Immature natural killer cell (primary cell): ENCODE results near the gene CBX1. TPM values are rescaled to one million over a fixed set of nuclear protein-coding genes. Genes with fewer than 3 reads are reported as not detected.

Experiments
- DNase-seq, 3 donors: peaks; one replicate each; pipeline ENCODE4 v3.0.0; 2022; ENCODE audit warnings: mixed read lengths in 1 of 3
- H3K27ac Mint-ChIP-seq, 6 donors: one replicate each; pipeline ENCODE4 v1.8.0; 2020; ENCODE audit warnings: mixed read lengths in 6 of 6, mild to moderate bottlenecking in 5 of 6, inconsistent platforms in 4 of 6, moderate library complexity in 3 of 6
- H3K27me3 Mint-ChIP-seq, 3 donors: one replicate each; pipeline ENCODE4 v1.8.0; 2020 to 2021; ENCODE audit warnings: low read depth in 3 of 3, mild to moderate bottlenecking in 3 of 3, mixed read lengths in 3 of 3, moderate library complexity in 3 of 3, inconsistent platforms in 1 of 3
- H3K36me3 Mint-ChIP-seq, 3 donors: one replicate each; pipeline ENCODE4 v1.8.0; 2020; ENCODE audit warnings: mixed read lengths in 3 of 3, inconsistent platforms in 2 of 3, mild to moderate bottlenecking in 2 of 3
- H3K4me1 Mint-ChIP-seq, 2 donors: one replicate each; pipeline ENCODE4 v1.8.0; 2020; ENCODE audit warnings: inconsistent platforms in 2 of 2, mild to moderate bottlenecking in 2 of 2, mixed read lengths in 2 of 2, moderate library complexity in 1 of 2
- H3K4me3 Mint-ChIP-seq, 5 donors: one replicate each; pipeline ENCODE4 v1.8.0; 2020; ENCODE audit warnings: mild to moderate bottlenecking in 5 of 5, mixed read lengths in 5 of 5, inconsistent platforms in 3 of 5, moderate library complexity in 3 of 5
- H3K9me3 Mint-ChIP-seq, 6 donors: one replicate each; pipeline ENCODE4 v1.8.0; 2020; ENCODE audit warnings: mild to moderate bottlenecking in 6 of 6, mixed read lengths in 6 of 6, inconsistent platforms in 4 of 6, moderate library complexity in 3 of 6
- polyA plus RNA-seq, 3 donors: library from polyadenylated mRNA; unstranded; fragments of 300-500 nt; fragmentation: Illumina TruSeq; gene quantifications; one replicate each; pipeline ENCODE4 v1.2.3, GENCODE V29; 2021

Gene CBX1
- polyA plus RNA-seq, 3 donors from 2014 or later = 19.3 to 30.0 (median 27.0) TPM

DNA sequence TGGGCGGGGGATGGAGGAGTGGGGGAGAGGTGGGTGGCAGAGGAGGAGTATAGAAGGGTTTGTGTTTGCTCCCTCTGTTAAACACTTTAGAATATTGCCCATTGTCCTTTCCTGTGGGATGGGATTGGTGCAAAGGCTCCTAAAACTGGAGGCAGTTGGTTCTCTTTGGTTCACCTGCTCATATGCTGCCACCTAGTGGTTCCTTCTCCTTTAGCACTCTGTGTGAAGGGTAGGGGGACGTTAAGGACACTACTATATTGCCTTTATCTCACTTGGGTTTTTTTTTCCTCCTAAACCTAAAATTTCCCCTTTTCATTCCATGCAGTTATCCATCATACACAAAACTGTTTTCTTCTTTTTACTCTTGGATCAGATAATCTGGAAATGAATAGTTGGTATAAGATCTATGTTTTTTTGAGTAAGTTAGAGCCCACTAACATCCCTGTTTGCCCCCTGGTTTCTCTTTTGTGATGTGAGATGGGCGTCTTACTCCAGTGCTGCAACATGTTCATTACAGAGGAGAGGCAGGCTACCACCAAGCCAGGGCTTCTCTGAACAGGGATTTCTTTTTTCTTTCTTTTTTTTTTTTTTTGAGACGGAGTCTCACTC is 30.0 kb upstream of the CBX1 start:
- DNase-seq = peak; percentile 41 to 49 (median 47)
- Mint-ChIP-seq H3K4me1 (no peaks in the 10 kb centered on the region), H3K27ac (peak overlapping the region in 5 of 6 donors; percentile 23 to 69 (median 53)), H3K27me3 (peaks cover 8 to 16% (median 8%) of the 10 kb centered on the region in 3 donors), H3K4me3 (no peak overlapping the region), H3K9me3 (no peaks in the 10 kb centered on the region), H3K36me3 (peaks cover 0 to 15% (median 0%) of the 10 kb centered on the region in 3 donors)

DNA sequence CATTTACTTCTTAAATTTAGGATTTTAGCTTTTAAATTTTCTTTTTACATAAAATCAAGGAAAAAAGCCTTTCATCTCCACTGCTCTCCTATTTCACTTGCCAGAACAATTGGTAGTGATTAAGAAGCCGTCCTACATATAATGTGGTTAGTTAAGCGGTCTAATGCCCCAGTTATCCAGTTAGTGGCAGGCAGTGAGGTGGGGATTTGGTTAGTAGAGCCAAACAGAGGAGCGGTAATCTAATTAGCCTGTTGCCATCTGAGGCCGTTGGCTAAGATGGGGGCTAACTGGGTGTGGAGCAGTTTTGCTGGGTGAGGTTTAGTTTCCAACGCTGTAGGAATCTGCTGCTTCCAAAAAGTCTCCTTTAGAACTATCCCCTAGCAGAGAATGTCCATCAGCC is 28.7 kb upstream of the CBX1 start:
- Mint-ChIP-seq H3K4me1 (no peaks in the 10 kb centered on the region), H3K4me3 (no peak overlapping the region), H3K9me3 (no peaks in the 10 kb centered on the region), H3K27me3 (peaks cover 6 to 23% (median 10%) of the 10 kb centered on the region in 3 donors), H3K27ac (peak overlapping the region in 1 of 6 donors; percentile 24), H3K36me3 (peaks cover 0 to 9% (median 3%) of the 10 kb centered on the region in 3 donors)
- no peak for DNase-seq

DNA sequence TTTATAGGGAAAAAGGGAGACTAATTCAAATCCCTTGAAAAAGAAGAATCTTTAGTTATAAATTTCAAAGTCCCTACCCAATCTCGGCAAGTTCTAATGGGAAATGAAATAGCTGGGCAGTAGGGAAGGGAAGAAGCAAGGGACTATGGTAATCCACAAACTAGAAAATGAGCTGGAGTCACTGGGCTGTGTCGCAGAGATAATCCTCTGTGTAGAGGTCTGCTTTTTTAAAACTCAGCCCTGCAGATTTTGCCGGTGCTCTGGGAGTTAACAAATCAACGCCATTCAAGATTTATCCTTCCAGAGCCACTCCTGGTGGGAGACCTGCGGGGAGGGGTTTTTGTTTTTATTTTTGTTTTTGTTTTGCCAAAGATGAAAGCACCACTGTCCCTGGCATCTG is 27.1 kb upstream of the CBX1 start:
- no peak for DNase-seq
- no peak overlapping the region for H3K27ac Mint-ChIP-seq
- peaks cover 0 to 10% (median 6%) of the 10 kb centered on the region in 3 donors for H3K36me3 Mint-ChIP-seq
- H3K9me3 Mint-ChIP-seq = no peaks in the 10 kb centered on the region
- H3K4me1 Mint-ChIP-seq = no peaks in the 10 kb centered on the region
- peaks cover 7 to 26% (median 10%) of the 10 kb centered on the region in 3 donors for H3K27me3 Mint-ChIP-seq
- H3K4me3 Mint-ChIP-seq = no peak overlapping the region

DNA sequence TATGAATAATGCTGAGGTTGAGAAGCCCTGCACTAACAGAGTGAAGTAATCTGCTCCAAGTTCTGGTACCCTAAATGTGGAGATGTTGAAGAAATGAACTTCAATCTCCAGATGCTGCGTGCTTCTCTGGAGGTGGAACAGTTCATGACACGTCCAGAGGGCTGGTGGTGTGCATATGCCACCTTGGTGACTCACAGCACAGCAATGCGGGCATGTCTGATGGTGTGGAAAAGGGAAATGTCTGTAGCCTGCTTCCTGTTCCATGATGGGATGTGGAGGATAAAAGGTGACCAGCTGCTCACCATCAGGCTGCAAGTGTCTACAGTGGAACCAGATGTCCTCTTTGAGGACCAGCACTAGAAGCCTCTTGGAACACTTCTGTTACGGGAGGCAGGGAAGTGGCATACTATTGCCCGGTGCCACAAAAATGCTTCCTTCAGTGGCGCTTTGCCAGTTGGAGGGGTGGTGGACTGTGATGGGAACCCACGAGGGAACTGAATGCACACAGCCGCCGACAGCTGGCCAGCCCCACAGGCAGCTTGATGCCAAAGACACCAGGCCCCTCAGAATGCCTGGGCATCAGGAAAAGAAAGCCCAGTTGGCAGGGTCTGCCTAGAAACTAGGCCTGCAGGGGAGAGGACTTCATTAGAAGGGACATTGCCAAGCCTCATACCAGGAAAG is 26.2 kb upstream of the CBX1 start:
- no peaks in the 10 kb centered on the region for H3K4me1 Mint-ChIP-seq
- H3K27ac Mint-ChIP-seq = peak overlapping the region in 1 of 6 donors; percentile 63
- H3K4me3 Mint-ChIP-seq = no peak overlapping the region
- peaks cover 10 to 25% (median 12%) of the 10 kb centered on the region in 3 donors for H3K27me3 Mint-ChIP-seq
- DNase-seq = no peak
- no peaks in the 10 kb centered on the region for H3K9me3 Mint-ChIP-seq
- peaks cover 4 to 16% (median 8%) of the 10 kb centered on the region in 3 donors for H3K36me3 Mint-ChIP-seq

DNA sequence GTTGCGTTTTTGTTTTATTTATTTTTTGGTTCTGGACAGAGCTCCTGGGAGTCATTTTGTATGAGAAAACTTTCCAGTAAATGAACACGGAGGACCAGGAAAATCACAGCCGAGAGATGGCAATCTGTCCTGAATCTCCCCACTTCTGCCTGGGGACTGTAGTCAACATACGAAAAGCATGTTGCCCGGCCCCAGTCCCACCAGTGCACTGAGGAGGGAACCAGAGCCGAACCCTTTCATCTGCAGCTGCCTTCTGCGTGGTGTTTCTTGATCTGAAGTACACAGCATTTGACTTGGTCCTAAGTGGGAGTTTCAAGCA is 25.2 kb upstream of the CBX1 start:
- Mint-ChIP-seq H3K27me3 (peaks cover 10 to 23% (median 12%) of the 10 kb centered on the region in 3 donors), H3K27ac (peak overlapping the region in 2 of 6 donors; percentile 57 to 63), H3K4me1 (no peaks in the 10 kb centered on the region), H3K36me3 (peaks cover 5 to 23% (median 8%) of the 10 kb centered on the region in 3 donors), H3K9me3 (no peaks in the 10 kb centered on the region), H3K4me3 (no peak overlapping the region)
- DNase-seq = no peak

DNA sequence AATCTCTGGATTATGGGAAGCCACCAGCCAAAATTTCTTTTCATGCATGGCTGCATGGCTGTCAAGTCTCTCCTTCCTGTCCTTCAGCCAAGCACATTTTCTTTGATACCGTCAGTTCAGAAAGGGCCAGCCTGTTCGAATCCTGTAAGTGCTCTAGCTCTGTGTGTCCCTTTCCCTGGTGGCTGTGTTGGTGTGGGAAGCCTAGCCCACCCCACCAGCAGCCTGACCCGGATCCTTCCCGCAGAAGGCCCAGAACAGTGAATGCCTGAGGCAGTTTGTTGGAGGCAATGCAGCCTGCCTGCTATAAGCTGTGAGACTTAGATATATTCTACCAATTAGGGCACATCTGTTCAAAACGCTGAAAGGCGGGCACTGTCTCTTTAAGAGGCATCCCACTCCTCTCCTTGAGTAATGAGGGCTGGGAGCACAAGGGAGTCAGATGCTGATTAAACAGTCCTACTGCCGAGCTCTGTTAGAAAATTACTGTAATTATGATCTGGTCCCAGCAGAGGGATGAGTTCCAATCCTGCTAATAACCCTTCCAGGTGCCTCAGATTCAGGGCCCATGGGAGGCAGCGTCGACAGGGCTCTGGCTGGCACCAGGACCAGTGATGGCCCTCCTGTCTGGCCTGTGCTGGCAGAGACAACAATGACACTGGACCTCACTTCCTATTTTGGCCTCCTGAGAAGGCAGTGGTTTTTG is 24.7 kb upstream of the CBX1 start:
- Mint-ChIP-seq H3K27ac (peak overlapping the region in 1 of 6 donors; percentile 63), H3K4me3 (no peak overlapping the region), H3K4me1 (no peaks in the 10 kb centered on the region), H3K9me3 (no peaks in the 10 kb centered on the region), H3K27me3 (peaks cover 8 to 18% (median 8%) of the 10 kb centered on the region in 3 donors), H3K36me3 (peaks cover 10 to 23% (median 10%) of the 10 kb centered on the region in 3 donors)
- DNase-seq = no peak

DNA sequence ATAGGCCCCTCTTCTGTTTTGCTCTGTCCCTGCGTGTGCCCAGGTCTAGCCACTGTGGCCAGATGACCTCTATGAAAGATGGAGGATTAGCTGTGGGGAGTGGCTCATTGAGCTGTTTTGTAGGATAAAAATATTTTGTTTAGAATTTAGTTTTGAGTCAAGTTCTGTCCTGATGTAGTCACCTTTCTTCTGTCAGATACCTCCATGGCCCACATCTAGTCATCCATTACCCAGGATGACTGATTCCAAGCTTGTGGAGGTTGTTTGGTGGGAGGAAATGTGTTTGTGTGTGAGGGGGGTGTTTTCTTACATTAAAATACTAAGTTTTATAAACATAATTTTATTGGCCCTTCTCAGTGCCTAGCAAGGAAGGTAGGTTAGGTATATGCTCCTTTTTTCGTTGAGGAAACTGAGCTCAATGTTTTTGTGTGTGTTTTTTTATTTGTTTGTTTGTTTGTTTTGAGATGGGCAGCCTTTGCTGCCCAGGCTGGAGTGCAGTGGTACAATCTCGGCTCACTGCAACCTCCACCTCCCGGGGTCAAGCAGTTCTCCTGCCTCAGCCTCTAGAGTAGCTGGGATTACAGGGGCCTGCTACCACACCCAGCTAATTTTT is 22.6 kb upstream of the CBX1 start:
- Mint-ChIP-seq H3K27ac (peak overlapping the region in 2 of 6 donors; percentile 31 to 53), H3K27me3 (peaks cover 4 to 15% (median 6%) of the 10 kb centered on the region in 3 donors), H3K4me3 (no peak overlapping the region), H3K9me3 (no peaks in the 10 kb centered on the region), H3K36me3 (peaks cover 12 to 33% (median 15%) of the 10 kb centered on the region in 3 donors), H3K4me1 (no peaks in the 10 kb centered on the region)
- no peak for DNase-seq

- Mint-ChIP-seq H3K4me3 (no peak overlapping the region), H3K9me3 (no peaks in the 10 kb centered on the region)
- no peak for DNase-seq
These were observed 21.8 kb upstream of the CBX1 start for GRCh38 chr17:48123111-48123510.

GRCh38 chr17:48122665-48123045 is 21.4 kb upstream of the CBX1 start:
- no peaks in the 10 kb centered on the region for H3K4me1 Mint-ChIP-seq
- peak overlapping the region in 1 of 6 donors; percentile 55 for H3K27ac Mint-ChIP-seq
- no peak for DNase-seq
- peaks cover 6 to 15% (median 11%) of the 10 kb centered on the region in 3 donors for H3K27me3 Mint-ChIP-seq
- H3K36me3 Mint-ChIP-seq = peaks cover 15 to 37% (median 16%) of the 10 kb centered on the region in 3 donors
- H3K9me3 Mint-ChIP-seq = no peaks in the 10 kb centered on the region
- no peak overlapping the region for H3K4me3 Mint-ChIP-seq

More at GRCh38 chr17:48123111-48123510, 21.8 kb upstream of the CBX1 start:
- Mint-ChIP-seq H3K27me3 (peaks cover 6 to 15% (median 9%) of the 10 kb centered on the region in 3 donors), H3K36me3 (peaks cover 12 to 33% (median 15%) of the 10 kb centered on the region in 3 donors), H3K27ac (peak overlapping the region in 2 of 6 donors; percentile 6 to 35), H3K4me1 (no peaks in the 10 kb centered on the region)

DNA sequence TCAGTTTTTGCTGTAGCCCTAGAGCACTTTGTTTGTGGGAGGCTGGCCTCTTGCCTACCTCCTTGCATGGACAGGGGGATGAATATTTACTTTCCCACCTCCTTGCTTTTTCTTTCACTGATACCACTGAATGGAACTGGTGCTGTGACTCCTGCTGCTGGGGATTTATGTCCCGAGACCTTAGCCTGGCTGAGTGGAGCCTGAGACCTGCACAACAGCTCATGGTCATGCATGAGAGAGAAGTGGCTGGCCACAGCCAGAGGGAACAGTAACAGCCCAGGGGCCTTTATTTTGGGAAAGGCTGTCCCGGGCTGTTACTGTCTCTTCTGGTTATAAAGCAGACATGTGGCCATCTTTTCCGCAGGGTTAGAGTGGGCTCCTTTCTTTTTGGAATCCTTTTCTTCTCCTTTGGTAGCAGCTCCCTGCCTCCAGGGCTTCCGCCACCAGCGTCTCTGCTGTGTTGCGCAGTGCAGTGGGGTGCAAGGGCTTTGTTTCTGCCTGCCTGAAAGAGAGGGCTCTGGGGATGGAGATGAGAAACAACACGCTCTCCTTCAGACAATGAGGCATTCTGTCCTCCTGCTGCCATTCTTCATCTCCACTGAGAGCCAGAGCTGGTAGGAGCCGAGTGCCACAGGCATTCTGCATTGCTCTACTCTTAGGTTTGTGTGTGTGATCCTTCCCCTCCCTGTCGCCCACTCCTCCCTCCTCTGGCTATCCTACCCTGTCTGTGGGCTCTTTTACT is 20.8 kb upstream of the CBX1 start:
- Mint-ChIP-seq H3K27ac (peak overlapping the region in 1 of 6 donors; percentile 55), H3K4me1 (no peaks in the 10 kb centered on the region), H3K4me3 (no peak overlapping the region), H3K36me3 (peaks cover 15 to 39% (median 17%) of the 10 kb centered on the region in 3 donors), H3K9me3 (no peaks in the 10 kb centered on the region), H3K27me3 (peaks cover 6 to 15% (median 11%) of the 10 kb centered on the region in 3 donors)
- no peak for DNase-seq

DNA sequence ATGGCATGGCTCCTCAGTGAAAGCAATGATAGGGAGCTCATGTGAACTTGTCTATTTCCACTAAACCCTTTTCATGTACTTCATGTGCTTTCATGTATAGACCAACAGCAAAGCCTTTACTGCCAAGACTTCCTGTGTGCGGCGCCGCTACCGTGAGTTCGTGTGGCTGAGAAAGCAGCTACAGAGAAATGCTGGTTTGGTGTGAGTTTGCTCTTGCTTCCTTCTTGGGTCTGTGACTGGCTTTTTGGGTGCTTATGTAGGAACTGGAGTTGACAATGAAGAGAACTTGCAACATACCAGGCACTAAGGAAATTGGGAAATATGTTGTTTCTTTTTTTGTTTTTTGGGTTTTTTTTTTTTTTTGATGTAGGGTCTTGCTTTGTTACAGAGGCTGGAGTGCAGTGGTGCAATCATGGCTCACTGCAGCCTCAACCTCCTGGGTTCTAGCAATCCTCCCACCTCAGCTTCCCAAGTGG is 12.0 kb upstream of the CBX1 start:
- Mint-ChIP-seq H3K27ac (peak overlapping the region; percentile 63 to 89 (median 84)), H3K9me3 (no peaks in the 10 kb centered on the region), H3K4me3 (peak overlapping the region in 4 of 5 donors; percentile 35 to 63 (median 52)), H3K36me3 (peaks cover 0 to 6% (median 5%) of the 10 kb centered on the region in 3 donors), H3K4me1 (peaks cover 40 to 45% of the 10 kb centered on the region in 2 donors), H3K27me3 (peaks cover 0 to 8% (median 4%) of the 10 kb centered on the region in 3 donors)
- DNase-seq = peak; percentile 16 to 34 (median 26)

GRCh38 chr17:48111937-48112241 is 10.6 kb upstream of the CBX1 start:
- Mint-ChIP-seq H3K4me1 (peaks cover 51 to 58% of the 10 kb centered on the region in 2 donors), H3K4me3 (peak overlapping the region in 2 of 5 donors; percentile 41 to 50), H3K27ac (peak overlapping the region; percentile 13 to 85 (median 74)), H3K36me3 (no peaks in the 10 kb centered on the region), H3K9me3 (no peaks in the 10 kb centered on the region), H3K27me3 (peaks cover 0 to 8% (median 4%) of the 10 kb centered on the region in 3 donors)
- no peak for DNase-seq

DNA sequence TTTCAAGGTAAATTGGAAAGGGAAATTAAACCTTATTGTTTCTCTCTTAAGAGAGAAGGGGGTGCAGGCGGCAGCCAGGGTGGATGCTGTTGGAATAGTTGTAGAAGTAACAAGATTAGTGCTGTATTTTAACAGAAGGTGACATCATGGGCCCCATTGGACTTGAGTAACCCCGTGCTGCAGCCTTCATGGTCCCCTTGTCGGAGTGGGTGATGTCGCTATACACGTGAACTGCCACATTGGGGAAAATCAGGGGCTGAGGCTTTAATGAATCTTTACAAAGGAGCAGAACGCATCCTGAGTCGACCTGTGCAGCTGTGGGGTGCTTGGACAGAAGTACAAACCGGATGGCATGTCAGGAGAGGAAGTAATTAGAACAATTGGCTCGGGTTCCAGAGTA is 9.5 kb upstream of the CBX1 start:
- peak overlapping the region in 1 of 5 donors; percentile 5 for H3K4me3 Mint-ChIP-seq

More for the DNA sequence above, 9.5 kb upstream of the CBX1 start:
- Mint-ChIP-seq H3K36me3 (no peaks in the 10 kb centered on the region), H3K27ac (peak overlapping the region in 5 of 6 donors; percentile 10 to 76 (median 43)), H3K4me1 (peaks cover 54 to 62% of the 10 kb centered on the region in 2 donors), H3K9me3 (no peaks in the 10 kb centered on the region), H3K27me3 (peaks cover 0 to 7% (median 3%) of the 10 kb centered on the region in 3 donors)
- DNase-seq = no peak
